GM21515 (cell line): ENCODE results near the gene NRG2.

ENCODE experiments used
- ATAC-seq: cut with Tn5 transposase; IDR thresholded peaks from one replicate; pipeline ENCODE4 v1.9.1; 2021; ENCODE audit not compliant: unreplicated experiment

NRG2 gene

DNA sequence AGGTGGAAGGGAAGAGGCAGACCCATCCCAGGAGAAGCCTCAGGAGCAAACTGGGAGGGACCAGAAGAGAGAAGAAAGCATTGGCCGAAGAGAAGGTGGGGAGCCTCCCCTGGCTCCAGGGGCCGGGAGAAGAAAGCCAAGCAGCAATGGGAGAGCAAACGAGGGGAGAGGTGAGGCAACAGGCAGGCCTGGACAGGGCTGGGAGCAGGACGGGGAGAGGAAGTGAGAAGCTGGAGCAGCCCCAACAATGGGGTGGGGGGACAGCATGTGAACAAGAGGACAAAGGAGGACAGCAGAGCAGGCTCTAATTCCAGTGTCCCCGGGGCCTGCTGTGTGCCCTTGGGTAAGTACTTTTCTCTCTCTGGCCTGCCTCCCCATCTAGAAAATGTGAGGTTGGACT is 132.2 kb downstream of the NRG2 start:
- no peak for ATAC-seq

GRCh38 chr5:139910036-139910435 is 133.1 kb downstream of the NRG2 start:
- no peak for ATAC-seq

DNA sequence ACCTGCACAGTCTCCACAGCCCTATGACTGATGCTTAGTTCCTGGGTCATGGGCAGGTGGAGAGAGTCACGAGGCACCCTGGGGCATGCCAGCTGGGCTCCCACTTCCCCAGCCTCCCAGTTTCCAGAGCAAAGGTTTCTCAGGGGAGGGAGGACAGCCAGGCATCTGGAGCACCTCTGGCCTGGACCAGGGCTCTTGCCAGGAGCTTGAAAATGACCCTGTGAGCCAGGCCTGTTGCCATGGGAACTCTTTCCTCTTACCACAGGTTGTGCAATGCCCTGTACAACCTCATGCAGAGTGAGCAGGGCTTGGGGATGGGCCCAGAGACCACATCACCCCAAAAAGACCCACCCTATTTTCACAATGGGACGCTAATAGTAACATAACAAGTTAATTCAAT is 134.3 kb downstream of the NRG2 start:
- ATAC-seq, result no peak

DNA sequence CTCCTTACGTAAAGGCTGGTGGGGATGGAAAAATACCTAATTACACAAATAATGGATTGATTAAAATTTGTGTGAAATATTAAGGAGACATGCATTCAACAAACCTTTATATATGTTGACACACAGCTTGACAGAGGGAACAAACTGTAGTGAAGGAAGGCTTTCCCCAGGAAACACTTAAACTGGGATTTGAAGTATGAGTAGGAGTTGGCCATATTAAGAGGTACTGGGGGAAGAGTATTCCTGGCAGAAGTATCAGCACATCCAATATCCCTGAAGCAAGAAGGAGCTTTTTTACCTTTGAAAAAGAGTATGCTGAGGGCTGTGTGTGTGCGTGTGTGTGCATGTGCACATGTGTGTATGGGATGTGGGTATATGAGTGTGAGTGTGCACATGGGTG is 136.4 kb downstream of the NRG2 start:
- ATAC-seq, result no peak

- no peak for ATAC-seq
These were observed 138.1 kb downstream of the NRG2 start for GRCh38 chr5:139904816-139905661.

- ATAC-seq, result no peak
These were observed 138.6 kb downstream of the NRG2 start for GRCh38 chr5:139904566-139904815.

DNA sequence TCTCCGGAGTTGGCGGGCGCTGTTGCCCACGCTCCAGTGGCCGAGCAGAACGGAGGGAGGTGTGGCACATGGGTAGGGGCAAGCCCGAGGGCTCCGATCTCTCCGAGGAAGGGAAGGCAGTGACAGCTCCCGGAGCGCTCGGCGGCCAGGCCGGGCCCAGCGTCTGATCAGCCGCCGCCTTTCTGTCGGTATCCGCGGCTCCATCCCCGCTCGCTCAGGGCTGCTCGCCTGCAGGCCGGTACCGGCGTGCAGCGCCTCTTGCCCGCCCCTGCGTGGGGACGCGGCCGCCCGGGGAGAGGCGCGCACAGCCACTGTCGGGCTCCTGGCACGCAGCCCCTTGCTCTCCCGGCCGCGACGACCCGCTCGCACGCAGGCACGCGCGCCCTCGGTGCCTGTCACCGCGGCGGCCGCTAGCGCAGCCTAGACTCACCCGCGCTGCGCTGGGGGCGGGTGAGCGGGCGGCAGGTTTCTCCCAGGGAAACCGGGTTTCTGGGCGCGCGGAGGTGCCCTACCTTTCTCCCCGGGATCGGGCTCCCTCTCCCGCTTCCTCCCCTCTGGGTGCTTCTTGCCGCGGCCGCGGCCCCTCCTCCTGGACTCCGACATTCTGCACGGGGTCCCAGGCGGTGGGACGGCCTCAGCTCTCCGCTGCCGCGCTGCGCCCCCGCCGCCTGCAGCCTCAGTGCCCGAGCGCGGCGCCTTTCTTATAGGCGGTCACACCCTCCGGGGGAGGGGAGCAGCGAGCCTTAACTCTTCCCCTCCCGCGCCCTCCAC is 139.1 kb downstream of the NRG2 start:
- ATAC-seq, result no peak

DNA sequence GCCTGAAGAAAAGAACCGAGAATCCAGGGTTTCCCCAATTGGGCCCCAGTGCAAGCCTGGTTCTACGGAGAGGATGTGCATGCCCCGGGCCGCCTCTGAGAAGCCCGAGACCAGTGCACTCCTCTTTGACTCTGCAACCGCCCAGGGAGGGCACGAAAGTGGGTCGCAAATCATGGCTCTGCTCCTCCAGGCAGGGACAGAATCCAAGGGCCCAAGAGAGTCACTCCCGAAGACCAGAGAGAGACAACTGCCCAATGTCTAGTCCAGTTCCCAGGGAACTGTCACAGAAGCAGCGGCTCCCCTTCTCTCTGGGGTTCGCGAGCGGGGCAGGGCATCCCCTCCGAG is 139.7 kb downstream of the NRG2 start:
- ATAC-seq, result no peak

GRCh38 chr5:139901986-139902385 is 141.1 kb downstream of the NRG2 start:
- ATAC-seq, result no peak

DNA sequence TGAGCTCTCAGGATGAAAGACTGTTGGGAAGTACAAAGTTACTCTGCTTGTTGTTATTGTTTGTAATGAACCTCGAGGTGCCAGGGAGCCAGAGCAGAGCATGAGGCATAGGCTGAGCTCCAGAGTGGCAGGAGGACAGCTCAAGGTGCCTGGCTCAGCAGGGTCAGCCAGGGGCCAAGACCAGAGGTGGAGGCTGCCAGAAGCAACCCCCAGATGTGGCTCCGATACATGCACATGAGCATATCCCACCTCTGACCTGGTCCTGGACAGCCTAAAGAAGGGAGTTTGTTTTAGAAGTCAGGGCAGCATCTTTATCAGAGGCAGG is 141.9 kb downstream of the NRG2 start:
- no peak for ATAC-seq

DNA sequence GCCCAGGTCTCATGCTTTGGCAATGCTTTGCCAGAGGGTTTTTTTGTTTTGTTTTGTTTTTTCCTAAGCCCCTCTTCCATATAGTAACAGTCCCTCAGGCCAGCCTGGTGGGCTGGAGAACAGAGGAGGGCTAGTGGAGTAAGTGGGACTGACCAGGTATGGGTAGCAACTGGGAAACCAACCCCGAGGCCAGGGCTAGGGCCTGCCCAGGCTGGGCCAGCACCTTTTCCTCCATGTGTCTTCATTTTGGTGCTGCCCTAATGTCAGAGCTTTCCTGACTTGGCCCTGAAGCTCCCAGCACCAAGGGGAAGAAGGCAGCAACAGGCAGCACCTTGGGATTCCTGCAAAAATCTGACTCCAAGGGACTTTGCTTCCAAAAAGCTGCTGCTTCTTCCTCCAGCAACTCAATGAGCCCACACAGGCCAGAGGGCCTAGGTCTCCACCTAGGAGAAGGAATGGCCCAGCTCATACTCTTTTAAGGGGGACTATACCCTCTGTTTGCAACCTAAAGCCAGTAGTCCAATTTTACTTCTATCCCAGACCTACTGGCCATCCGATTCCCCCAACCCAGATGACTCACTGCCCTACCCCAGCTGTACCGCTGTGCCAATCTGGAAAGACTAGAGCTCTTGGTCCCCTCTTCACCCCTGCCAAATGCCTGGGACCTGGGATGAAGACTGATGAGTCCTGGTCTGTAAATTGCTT is 142.4 kb downstream of the NRG2 start:
- no peak for ATAC-seq

GRCh38 chr5:139898981-139899380 is 144.1 kb downstream of the NRG2 start:
- ATAC-seq, result no peak

DNA sequence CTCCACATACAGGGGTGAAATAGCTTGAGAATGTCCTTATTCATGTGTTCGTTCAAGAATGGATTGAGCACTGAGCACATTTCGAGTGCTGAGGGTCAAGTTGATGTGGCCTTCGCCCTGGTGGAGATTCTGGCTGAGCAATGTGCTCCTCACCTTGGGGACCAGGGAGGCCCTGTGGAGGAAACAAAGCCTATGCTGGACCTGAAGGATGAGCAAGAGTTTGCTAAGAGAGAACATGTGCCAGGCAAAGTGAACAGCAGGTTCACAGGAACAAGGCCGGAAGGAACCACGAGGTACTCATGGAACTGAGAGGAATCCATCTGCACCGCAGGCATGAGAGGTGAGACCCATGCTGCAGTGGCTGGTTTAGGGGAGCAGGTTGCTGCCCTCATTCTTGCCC is 145.1 kb downstream of the NRG2 start:
- no peak for ATAC-seq

DNA sequence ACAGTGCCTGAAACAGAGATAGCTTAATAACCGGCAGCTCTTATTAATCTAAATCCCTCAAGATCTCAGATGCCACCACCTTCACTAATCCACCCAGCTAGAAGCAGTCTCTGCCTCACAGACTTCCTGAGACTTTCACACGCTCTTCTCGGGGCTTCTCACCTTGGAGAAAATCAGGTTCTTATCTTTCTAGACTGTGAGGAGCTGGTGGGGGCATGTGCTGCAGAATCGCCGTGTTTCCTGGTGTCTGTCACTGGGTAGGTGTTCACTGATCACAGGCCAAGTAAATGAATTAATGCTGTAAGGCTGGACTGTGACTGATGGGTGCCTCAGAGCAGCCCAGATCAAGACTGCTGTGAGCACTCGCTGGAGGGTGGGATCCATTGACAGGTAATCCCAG is 145.8 kb downstream of the NRG2 start:
- no peak for ATAC-seq

DNA sequence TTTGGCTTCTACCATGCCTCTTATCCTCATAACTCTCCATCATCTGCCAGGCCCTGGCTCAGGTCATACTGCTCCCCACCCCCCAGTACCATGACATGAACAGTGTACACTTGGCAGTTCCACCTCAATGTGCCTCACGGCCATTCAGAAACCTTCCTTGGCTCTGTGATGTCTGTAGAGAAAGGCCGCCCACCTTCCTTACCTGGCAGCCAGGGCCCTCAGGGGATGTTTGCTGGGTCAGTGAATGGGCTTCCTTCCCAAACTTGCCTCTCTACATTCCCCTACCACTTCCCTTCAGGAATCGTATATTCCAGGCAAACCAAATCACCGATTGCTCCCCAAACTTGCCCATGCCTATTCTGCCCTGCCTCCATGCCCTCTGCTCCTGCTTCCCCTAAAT is 146.4 kb downstream of the NRG2 start:
- no peak for ATAC-seq

DNA sequence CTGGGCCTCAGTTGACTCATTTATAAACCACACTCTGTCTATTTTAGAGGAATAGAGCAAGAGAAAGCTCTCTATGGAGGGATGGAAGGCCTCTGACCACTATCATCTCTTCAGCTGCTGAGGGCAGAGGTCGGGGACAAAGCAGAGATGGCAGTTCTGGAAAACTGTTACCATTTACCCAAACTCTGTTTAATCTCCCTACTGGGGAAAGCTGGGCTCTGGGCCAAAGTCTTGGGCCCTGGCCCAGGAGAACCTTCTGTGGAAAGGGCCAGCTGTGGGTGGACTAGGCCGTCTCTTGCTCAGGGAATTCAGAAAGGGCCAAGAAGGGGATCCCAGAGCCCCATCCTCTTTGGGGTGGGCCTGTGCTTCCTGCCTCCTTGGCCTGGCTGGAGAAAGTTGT is 147.5 kb downstream of the NRG2 start:
- no peak for ATAC-seq

GRCh38 chr5:139895046-139895445 is 148.1 kb downstream of the NRG2 start:
- no peak for ATAC-seq

- ATAC-seq, result no peak
These were observed 149.2 kb downstream of the NRG2 start for GRCh38 chr5:139893873-139894272.

DNA sequence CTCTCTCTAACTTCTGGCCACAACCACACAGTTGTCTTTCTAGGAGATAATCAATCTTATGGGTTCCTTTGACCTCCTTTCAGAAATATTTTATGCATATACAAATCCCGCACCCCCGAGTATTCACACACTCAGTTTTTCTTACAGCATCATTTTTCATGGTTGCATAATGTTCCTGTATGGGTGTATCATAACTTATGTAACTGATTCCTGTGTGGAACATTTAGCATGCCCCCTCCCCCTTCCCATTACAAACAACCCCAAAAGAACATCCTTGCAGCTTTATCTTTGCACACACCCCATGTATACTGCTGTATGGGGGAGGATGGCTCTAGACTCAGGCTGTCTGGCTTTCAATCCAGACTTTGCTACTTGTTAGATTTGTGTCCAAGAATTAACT is 153.7 kb downstream of the NRG2 start:
- no peak for ATAC-seq

- no peak for ATAC-seq
These were observed 154.7 kb downstream of the NRG2 start for GRCh38 chr5:139888370-139888769.

GRCh38 chr5:139886213-139886612 is 156.9 kb downstream of the NRG2 start:
- no peak for ATAC-seq

GRCh38 chr5:139885857-139886208 is 157.3 kb downstream of the NRG2 start:
- no peak for ATAC-seq
